Mammary epithelial cell (primary cell): Measurements from ENCODE around the gene SERPINB4.

ENCODE experiments used
- CTCF ChIP-seq, 2 donors: IDR thresholded peaks in 1 of 2; conservative IDR thresholded peaks in 1 of 2; 2 replicates each; pipeline ENCODE4 v1.5.1; 2011 to 2012; ENCODE audit warnings: inconsistent platforms in 2 of 2, low read length in 2 of 2, mild to moderate bottlenecking in 2 of 2, control low read depth in 1 of 2, low read depth in 1 of 2; ENCODE audit not compliant: insufficient read depth in 1 of 2; ENCODE audit errors: extremely low read depth in 1 of 2
- EZH2 ChIP-seq: IDR thresholded peaks from 2 replicates; pipeline ENCODE4 v1.6.1; 2012; ENCODE audit warnings: low read length, inconsistent platforms, borderline replicate concordance

- TF ChIP-seq CTCF (conservative IDR thresholded peaks at IDR 0.05 in 1 of 2, IDR thresholded peaks at IDR 0.05 in 1 of 2; ENCODE audit: extremely low read depth in 1 of 2, insufficient read depth in 1 of 2, low read depth in 1 of 2, low read length in 2 of 2), result no peak
- no peak for TF ChIP-seq EZH2
Observed at GRCh38 chr18:63590966-63591695, 52.9 kb downstream of the SERPINB4 start.
